Measurements from ENCODE around the gene SND1. TPM values are rescaled to one million over a fixed set of nuclear protein-coding genes. Genes with fewer than 3 reads are reported as not detected.

SND1 gene
- total RNA-seq, 1 experiment from 2014 or later = 139 TPM

DNA sequence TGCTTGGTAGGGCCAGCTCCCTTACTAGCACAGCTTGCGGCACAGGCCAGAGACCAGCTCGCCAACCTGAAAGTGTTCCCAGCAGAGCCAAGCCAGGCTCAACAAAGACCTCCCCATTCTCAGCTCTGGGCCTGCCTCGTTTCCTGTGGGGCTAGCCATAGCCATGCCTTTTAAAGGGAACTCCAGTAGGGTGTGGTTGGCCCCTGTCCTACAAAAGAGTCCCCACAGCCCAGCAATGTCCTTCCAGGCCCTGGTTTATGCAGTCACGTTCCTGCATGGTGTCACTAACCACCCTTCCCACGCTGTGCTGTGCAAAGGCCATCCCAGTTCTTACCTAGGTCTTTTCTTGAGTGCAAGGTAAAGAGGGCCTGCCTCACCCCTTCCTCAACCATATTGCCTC lies 467.0 kb downstream of the SND1 start:
- no peaks in the 10 kb centered on the region for H4K20me1 ChIP-seq (ENCODE audit: low read length)
- no peak for DNase-seq

DNA sequence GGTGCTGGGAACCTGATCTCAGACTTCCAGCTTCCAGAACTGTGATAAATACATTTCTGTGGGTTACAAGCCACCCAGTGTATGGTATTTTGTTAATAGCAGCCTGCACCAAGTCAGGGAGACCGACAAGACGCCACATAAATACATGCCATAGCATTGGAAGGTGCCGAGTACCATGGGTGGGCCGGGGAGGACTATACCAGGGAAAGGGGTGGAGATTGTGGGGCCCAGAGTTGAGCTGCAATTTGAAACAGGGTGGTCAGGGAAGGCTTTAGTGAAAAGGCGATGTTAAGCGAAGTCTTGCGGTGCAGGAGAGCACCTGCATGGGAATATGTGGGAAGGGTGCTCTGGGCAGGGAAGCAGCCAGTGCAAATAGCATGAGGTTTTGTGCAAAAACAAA lies 468.1 kb downstream of the SND1 start:
- DNase-seq (no peak), ATAC-seq (no peak)
- H3K36me3 ChIP-seq (ENCODE audit: low read depth, low read length) = no peaks in the 10 kb centered on the region
- H3K27ac ChIP-seq (ENCODE audit: low read length) = no peak overlapping the region
- H3F3A ChIP-seq (ENCODE audit: low read length, unreplicated experiment) = no peaks in the 10 kb centered on the region
- H2AFZ ChIP-seq (ENCODE audit: low read length) = no peak overlapping the region
- no peaks in the 10 kb centered on the region for H4K20me1 ChIP-seq (ENCODE audit: low read length)
- H3K9me2 ChIP-seq (replicated peaks; ENCODE audit: low read length) = no peaks in the 10 kb centered on the region
- TF ChIP-seq EZH2phosphoT487 (IDR thresholded peaks at IDR 0.05; ENCODE audit: borderline replicate concordance, low read length) (no peak), EZH2 (IDR thresholded peaks at IDR 0.05; ENCODE audit: low read length, unreplicated experiment) (no peak)
- TF ChIP-seq, protein P1, sequence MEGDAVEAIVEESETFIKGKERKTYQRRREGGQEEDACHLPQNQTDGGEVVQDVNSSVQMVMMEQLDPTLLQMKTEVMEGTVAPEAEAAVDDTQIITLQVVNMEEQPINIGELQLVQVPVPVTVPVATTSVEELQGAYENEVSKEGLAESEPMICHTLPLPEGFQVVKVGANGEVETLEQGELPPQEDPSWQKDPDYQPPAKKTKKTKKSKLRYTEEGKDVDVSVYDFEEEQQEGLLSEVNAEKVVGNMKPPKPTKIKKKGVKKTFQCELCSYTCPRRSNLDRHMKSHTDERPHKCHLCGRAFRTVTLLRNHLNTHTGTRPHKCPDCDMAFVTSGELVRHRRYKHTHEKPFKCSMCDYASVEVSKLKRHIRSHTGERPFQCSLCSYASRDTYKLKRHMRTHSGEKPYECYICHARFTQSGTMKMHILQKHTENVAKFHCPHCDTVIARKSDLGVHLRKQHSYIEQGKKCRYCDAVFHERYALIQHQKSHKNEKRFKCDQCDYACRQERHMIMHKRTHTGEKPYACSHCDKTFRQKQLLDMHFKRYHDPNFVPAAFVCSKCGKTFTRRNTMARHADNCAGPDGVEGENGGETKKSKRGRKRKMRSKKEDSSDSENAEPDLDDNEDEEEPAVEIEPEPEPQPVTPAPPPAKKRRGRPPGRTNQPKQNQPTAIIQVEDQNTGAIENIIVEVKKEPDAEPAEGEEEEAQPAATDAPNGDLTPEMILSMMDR (conservative IDR thresholded peaks at IDR 0.05; ENCODE audit: low read depth, low read length) = no peak
- H3K79me2 ChIP-seq (ENCODE audit: low read length) = no peaks in the 10 kb centered on the region
- no peaks in the 10 kb centered on the region for H3K27me3 ChIP-seq (ENCODE audit: low read length)
- H3K9me3 ChIP-seq (ENCODE audit: low read length) = no peaks in the 10 kb centered on the region
- H3K4me1 ChIP-seq (ENCODE audit: insufficient read depth, low read length) = peaks cover 5% of the 10 kb centered on the region; the same call in 1 of the 2 replicates
- ChIA-PET CTCF (no interaction called here), POLR2A (ENCODE audit: unreplicated experiment) (no interaction called here)
- no peak overlapping the region for H3K4me2 ChIP-seq (ENCODE audit: low read length)
- H3K9ac ChIP-seq (ENCODE audit: low read length) = no peak overlapping the region
- H3K4me3 ChIP-seq (ENCODE audit: low read length) = no peak overlapping the region
- no TSS peak for BruUV-seq (replicated peaks)
- intact Hi-C loops (cut with micrococcal nuclease) = no loop called here

More for the DNA sequence above, 467.0 kb downstream of the SND1 start:
- TF ChIP-seq, protein P1 (conservative IDR thresholded peaks at IDR 0.05; ENCODE audit: low read depth, low read length) = no peak
- TF ChIP-seq EZH2phosphoT487 (IDR thresholded peaks at IDR 0.05; ENCODE audit: borderline replicate concordance, low read length) (no peak), EZH2 (IDR thresholded peaks at IDR 0.05; ENCODE audit: low read length, unreplicated experiment) (no peak)
- POLR2A ChIA-PET (ENCODE audit: unreplicated experiment) = no interaction called here
- Histone ChIP-seq H3K9ac (ENCODE audit: low read length) (no peak overlapping the region), H3K36me3 (ENCODE audit: low read depth, low read length) (no peaks in the 10 kb centered on the region), H3K4me2 (ENCODE audit: low read length) (no peak overlapping the region), H2AFZ (ENCODE audit: low read length) (no peak overlapping the region), H3K27ac (ENCODE audit: low read length) (no peak overlapping the region), H3K4me1 (ENCODE audit: insufficient read depth, low read length) (peaks cover 5% of the 10 kb centered on the region; the same call in 1 of the 2 replicates), H3K9me3 (ENCODE audit: low read length) (no peaks in the 10 kb centered on the region), H3F3A (ENCODE audit: low read length, unreplicated experiment) (no peaks in the 10 kb centered on the region), H3K79me2 (ENCODE audit: low read length) (no peaks in the 10 kb centered on the region), H3K4me3 (ENCODE audit: low read length) (no peak overlapping the region), H3K9me2 (replicated peaks; ENCODE audit: low read length) (no peaks in the 10 kb centered on the region), H3K27me3 (ENCODE audit: low read length) (no peaks in the 10 kb centered on the region)
- intact Hi-C loops (cut with micrococcal nuclease) = no loop called here
- CTCF ChIA-PET = no interaction called here
- ATAC-seq = no peak
- no TSS peak for BruUV-seq (replicated peaks)

DNA sequence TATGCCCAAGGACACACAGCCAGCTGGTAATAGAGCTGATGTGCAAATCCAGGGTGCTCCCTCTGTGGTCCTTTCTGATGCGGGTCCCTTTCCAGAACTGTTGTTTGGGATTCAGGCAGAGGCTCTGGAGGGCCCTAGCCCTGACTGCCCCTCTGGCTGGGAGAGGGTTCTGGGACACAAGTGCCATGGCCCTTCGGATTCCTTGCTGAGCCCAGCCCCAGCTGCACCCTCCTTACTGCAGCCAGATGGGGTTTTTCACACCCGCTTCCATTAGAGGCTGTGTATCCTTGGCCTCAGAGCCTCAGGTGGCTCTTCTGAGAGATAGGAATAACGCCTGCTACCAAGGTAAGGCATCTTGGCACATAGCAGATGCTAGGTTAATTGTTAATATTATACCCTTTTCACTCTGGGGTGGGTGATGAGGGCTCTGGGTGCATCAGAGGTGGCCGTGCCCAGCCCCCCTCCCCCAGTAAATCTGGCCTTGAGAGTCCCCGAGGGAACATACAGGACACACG lies 469.0 kb downstream of the SND1 start:
- H3K9me3 ChIP-seq (ENCODE audit: low read length) = no peaks in the 10 kb centered on the region
- H3K79me2 ChIP-seq (ENCODE audit: low read length) = no peaks in the 10 kb centered on the region
- DNase-seq (no peak), ATAC-seq (no peak)
- BruUV-seq (replicated peaks) = no TSS peak
- no peaks in the 10 kb centered on the region for H4K20me1 ChIP-seq (ENCODE audit: low read length)
- H3K36me3 ChIP-seq (ENCODE audit: low read depth, low read length) = no peaks in the 10 kb centered on the region
- ChIA-PET POLR2A (ENCODE audit: unreplicated experiment) (no interaction called here), CTCF (no interaction called here)
- no peak overlapping the region for H3K9ac ChIP-seq (ENCODE audit: low read length)
- H3K4me1 ChIP-seq (ENCODE audit: insufficient read depth, low read length) = no peaks in the 10 kb centered on the region; the same call in 1 of the 2 replicates
- no peak for TF ChIP-seq EZH2 (IDR thresholded peaks at IDR 0.05; ENCODE audit: low read length, unreplicated experiment)
- TF ChIP-seq EZH2phosphoT487 (IDR thresholded peaks at IDR 0.05; ENCODE audit: borderline replicate concordance, low read length) = no peak
- TF ChIP-seq, protein P1 (conservative IDR thresholded peaks at IDR 0.05; ENCODE audit: low read depth, low read length) = no peak
- no peaks in the 10 kb centered on the region for H3K27me3 ChIP-seq (ENCODE audit: low read length)
- no peaks in the 10 kb centered on the region for H3F3A ChIP-seq (ENCODE audit: low read length, unreplicated experiment)
- H3K4me2 ChIP-seq (ENCODE audit: low read length) = no peak overlapping the region
- no peak overlapping the region for H3K27ac ChIP-seq (ENCODE audit: low read length)
- H3K4me3 ChIP-seq (ENCODE audit: low read length) = no peak overlapping the region
- H3K9me2 ChIP-seq (replicated peaks; ENCODE audit: low read length) = no peaks in the 10 kb centered on the region
- H2AFZ ChIP-seq (ENCODE audit: low read length) = no peak overlapping the region
- intact Hi-C loops (cut with micrococcal nuclease) = no loop called here

All from PC-3 (cell line).